GM19324 (cell line): ENCODE data around the gene SUPT3H.

Experiments used
- ATAC-seq: cut with Tn5 transposase; IDR thresholded peaks from one replicate; pipeline ENCODE4 v1.9.1; 2021; ENCODE audit warnings: mild to moderate bottlenecking, moderate library complexity; ENCODE audit not compliant: unreplicated experiment, low FRiP score

Gene SUPT3H

GRCh38 chr6:44969446-44970185 is 408.1 kb downstream of the SUPT3H start:
- no peak for ATAC-seq

- no peak for ATAC-seq
Measured at GRCh38 chr6:44967481-44967880, 410.3 kb downstream of the SUPT3H start.

GRCh38 chr6:44966449-44967092 is 411.2 kb downstream of the SUPT3H start:
- ATAC-seq = no peak

- no peak for ATAC-seq
Measured at GRCh38 chr6:44965708-44966107, 412.0 kb downstream of the SUPT3H start.

- ATAC-seq = no peak
Measured at GRCh38 chr6:44960898-44961297, 416.8 kb downstream of the SUPT3H start.

- no peak for ATAC-seq
Measured at GRCh38 chr6:44959651-44960050, 418.1 kb downstream of the SUPT3H start.

- no peak for ATAC-seq
Measured at GRCh38 chr6:44957156-44957555, 420.6 kb downstream of the SUPT3H start.

GRCh38 chr6:44956396-44956795 is 421.3 kb downstream of the SUPT3H start:
- no peak for ATAC-seq

GRCh38 chr6:44955145-44955544 is 422.6 kb downstream of the SUPT3H start:
- no peak for ATAC-seq

- ATAC-seq = no peak
Measured at GRCh38 chr6:44954281-44954680, 423.5 kb downstream of the SUPT3H start.

- no peak for ATAC-seq
Measured at GRCh38 chr6:44951253-44951747, 426.4 kb downstream of the SUPT3H start.

- no peak for ATAC-seq
Measured at GRCh38 chr6:44949596-44950201, 428.0 kb downstream of the SUPT3H start.

- no peak for ATAC-seq
Measured at GRCh38 chr6:44943541-44943940, 434.2 kb downstream of the SUPT3H start.

GRCh38 chr6:44942798-44943197 is 434.9 kb downstream of the SUPT3H start:
- ATAC-seq = no peak

GRCh38 chr6:44942201-44942600 is 435.5 kb downstream of the SUPT3H start:
- no peak for ATAC-seq

- ATAC-seq = no peak
Measured at GRCh38 chr6:44940367-44940766, 437.4 kb downstream of the SUPT3H start.

GRCh38 chr6:44935693-44936300 is 441.9 kb downstream of the SUPT3H start:
- no peak for ATAC-seq

GRCh38 chr6:44933108-44933507 is 444.6 kb downstream of the SUPT3H start:
- no peak for ATAC-seq

- no peak for ATAC-seq
Measured at GRCh38 chr6:44932651-44933091, 445.1 kb downstream of the SUPT3H start.

- no peak for ATAC-seq
Measured at GRCh38 chr6:44931385-44931784, 446.3 kb downstream of the SUPT3H start.

- ATAC-seq = no peak
Measured at GRCh38 chr6:44926556-44926955, 451.2 kb downstream of the SUPT3H start.
